ENCODE data around the gene STRN. TPM values are rescaled to one million over a fixed set of nuclear protein-coding genes. Genes with fewer than 3 reads are reported as not detected.
A peak's percentile ranks its signal among the peaks of the same experiment; 100 is the strongest.

The STRN gene
- total and polyA plus RNA-seq, 2 of the 13 experiments (the other 11 are each of a cell fraction or from before 2014, with no cell fraction given): 10.4 to 19.3 TPM

GRCh38 chr2:36967236-36967876, 1.0 kb upstream of the STRN start (continued):
- TF ChIP-seq HNF1A (IDR thresholded peaks at IDR 0.05; ENCODE audit: low read depth) (no peak), HNF1A (CRISPR knock-in tag; IDR thresholded peaks at IDR 0.05; ENCODE audit: borderline replicate concordance) (peak; percentile 27; the same call in 1 of the 2 replicates), PCBP2 (optimal IDR thresholded peaks at IDR 0.05; ENCODE audit: low read depth, low read length, poor library complexity, severe bottlenecking) (no peak), FOXA3 (CRISPR knock-in tag; IDR thresholded peaks at IDR 0.05) (peak; percentile 87), NPAS2 (CRISPR knock-in tag; IDR thresholded peaks at IDR 0.05; ENCODE audit: borderline replicate concordance) (no peak), MED8 (CRISPR knock-in tag; IDR thresholded peaks at IDR 0.05; ENCODE audit: insufficient replicate concordance) (no peak), ZFP41 (CRISPR knock-in tag; IDR thresholded peaks at IDR 0.05; ENCODE audit: borderline replicate concordance) (no peak), JUN (CRISPR knock-in tag; IDR thresholded peaks at IDR 0.05) (no peak), ZBTB34 (CRISPR knock-in tag; IDR thresholded peaks at IDR 0.05) (peak; percentile 63; the same call in 1 of the 2 replicates), FOXC1 (CRISPR knock-in tag; IDR thresholded peaks at IDR 0.05; ENCODE audit: borderline replicate concordance) (no peak), ZNF646 (CRISPR knock-in tag; IDR thresholded peaks at IDR 0.05) (no peak), ZNF335 (CRISPR knock-in tag; IDR thresholded peaks at IDR 0.05) (peak; percentile 6; the same call in 1 of the 2 replicates), ZNF770 (CRISPR knock-in tag; IDR thresholded peaks at IDR 0.05) (no peak), HOXA9 (CRISPR knock-in tag; IDR thresholded peaks at IDR 0.05; ENCODE audit: borderline replicate concordance) (peak; percentile 46)
